Retinal pigment epithelial cell (primary cell): ENCODE results near the gene DCC.

Experiments
- DNase-seq: peaks from one replicate; pipeline ENCODE4 v3.0.0-alpha.2; 2010; ENCODE audit warnings: low read depth
- H3K4me3 ChIP-seq: 2 replicates; pipeline ENCODE4 v1.5.1; 2011; ENCODE audit warnings: mild to moderate bottlenecking, low read length, control low read depth, moderate library complexity
- CTCF ChIP-seq: conservative IDR thresholded peaks from 2 replicates; pipeline ENCODE4 v1.5.1; 2011; ENCODE audit warnings: low read depth, low read length, control low read depth, inconsistent platforms

Gene DCC

DNA sequence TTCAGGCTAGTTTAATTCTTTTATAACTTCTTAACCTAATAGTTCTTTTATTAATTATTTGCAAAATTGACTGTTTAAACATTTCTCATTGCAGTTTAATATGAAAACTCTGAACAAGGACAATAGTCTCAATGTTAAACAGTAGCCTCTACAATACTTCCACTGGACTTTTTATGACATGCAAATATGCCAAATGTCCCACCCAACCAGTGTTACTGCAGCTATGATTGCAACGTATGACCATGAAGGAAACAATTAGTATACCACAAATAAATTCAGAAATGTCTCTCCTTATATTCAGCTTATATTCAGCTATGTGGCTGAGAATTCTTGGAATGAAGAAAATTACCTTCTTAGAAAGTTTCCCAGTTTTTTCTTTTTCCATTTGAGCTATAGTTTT is 688.6 kb downstream of the DCC start:
- no peak overlapping the region for H3K4me3 ChIP-seq
- DNase-seq = no peak
- TF ChIP-seq CTCF = no peak

- TF ChIP-seq CTCF = no peak
- no peak overlapping the region for H3K4me3 ChIP-seq
- DNase-seq = no peak
Measured at GRCh38 chr18:53033128-53033527, 693.1 kb downstream of the DCC start.

GRCh38 chr18:53038608-53039007 is 698.6 kb downstream of the DCC start:
- no peak for TF ChIP-seq CTCF
- DNase-seq = no peak
- H3K4me3 ChIP-seq = no peak overlapping the region

DNA sequence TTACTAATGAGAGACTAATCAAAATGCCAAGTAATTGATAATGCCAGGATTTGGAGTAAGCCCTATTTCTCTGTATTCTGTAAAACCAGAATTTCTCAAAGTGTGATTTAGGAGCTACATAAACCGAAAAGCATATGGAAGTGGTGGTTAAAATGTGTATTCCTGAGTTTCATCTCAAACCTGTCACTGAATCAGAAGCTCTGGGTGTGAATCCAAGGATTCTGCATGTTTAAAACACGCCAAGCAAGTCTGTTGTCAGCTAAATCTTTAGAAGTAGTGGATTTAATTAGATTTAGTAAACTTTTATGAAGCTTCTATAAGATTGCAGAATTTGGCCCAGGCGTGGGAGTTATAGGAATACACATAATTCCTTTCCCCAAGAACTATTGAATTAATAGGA is 700.3 kb downstream of the DCC start:
- no peak for TF ChIP-seq CTCF
- DNase-seq = no peak
- H3K4me3 ChIP-seq = no peak overlapping the region

DNA sequence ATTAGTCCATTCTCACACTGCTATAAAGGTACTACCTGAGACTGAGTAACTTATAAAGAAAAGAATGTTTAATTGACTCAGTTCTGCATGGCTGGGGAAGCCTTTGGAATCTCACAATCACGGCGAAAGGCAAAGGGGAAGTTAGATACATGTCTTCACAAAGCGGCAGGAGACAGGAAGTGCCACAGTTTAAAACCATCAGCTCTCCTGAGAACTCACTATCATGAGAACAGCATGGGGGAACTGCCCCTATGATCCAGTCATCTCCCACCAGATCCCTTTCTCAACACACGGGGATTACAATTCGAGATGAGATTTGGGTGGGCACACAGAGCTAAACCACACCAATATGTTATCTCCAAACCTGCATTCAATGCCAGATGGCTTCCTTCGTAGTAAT is 716.1 kb downstream of the DCC start:
- no peak for DNase-seq
- TF ChIP-seq CTCF = no peak
- H3K4me3 ChIP-seq = no peak overlapping the region

- no peak for DNase-seq
- no peak overlapping the region for H3K4me3 ChIP-seq
- TF ChIP-seq CTCF = no peak
Measured at GRCh38 chr18:53070788-53071187, 730.8 kb downstream of the DCC start.

GRCh38 chr18:53080687-53081086 is 740.7 kb downstream of the DCC start:
- no peak for TF ChIP-seq CTCF
- no peak overlapping the region for H3K4me3 ChIP-seq
- no peak for DNase-seq
